Psoas muscle (tissue), 8 donors: Measurements from ENCODE around the gene GORASP2. TPM values are rescaled to one million over a fixed set of nuclear protein-coding genes. Genes with fewer than 3 reads are reported as not detected.

ENCODE experiments used
- ATAC-seq, 4 donors: fragments of 200-7000 bp; cut with Tn5 transposase; one replicate each; pipeline ENCODE4 v1.9.1; 2020; ENCODE audit warnings: moderate library complexity in 3 of 4, mild to moderate bottlenecking in 2 of 4
- DNase-seq, 2 donors: peaks; one replicate each; pipeline ENCODE4 v3.0.0-alpha.2; 2020
- H3K27ac ChIP-seq: fragments of 200-600 bp; one replicate; pipeline ENCODE4 v1.8.0; 2022
- H3K27me3 ChIP-seq, 3 donors: fragments of 200-600 bp in 1 of 3; one replicate each; pipeline versions ENCODE4 v1.6.1 to v1.8.0; 2013 to 2022; ENCODE audit warnings: low read length in 2 of 3, mild to moderate bottlenecking in 2 of 3, moderate library complexity in 1 of 3; ENCODE audit not compliant: insufficient read depth in 3 of 3
- H3K36me3 ChIP-seq, 2 donors: fragments of 200-600 bp in 1 of 2; one replicate each; pipeline versions ENCODE4 v1.6.1 to v1.8.0; 2013 to 2022; ENCODE audit warnings: low read depth in 1 of 2, mild to moderate bottlenecking in 1 of 2, moderate library complexity in 1 of 2; ENCODE audit not compliant: insufficient read depth in 1 of 2
- H3K4me1 ChIP-seq: fragments of 200-600 bp; one replicate; pipeline ENCODE4 v1.8.0; 2022
- H3K4me3 ChIP-seq: fragments of 200-600 bp; one replicate; pipeline ENCODE4 v1.8.0; 2022; ENCODE audit warnings: mild to moderate bottlenecking
- H3K9me3 ChIP-seq: fragments of 200-600 bp; one replicate; pipeline ENCODE4 v1.8.0; 2022
- WGBS, 3 donors: extraction: QIAGEN DNeasy Blood & Tissue Kit; methylation state at CpG; one replicate each; pipeline versions ENCODE4 v1.1.6 to v1.1.7; 2013; 5-methylcytosine and 5-hydroxymethylcytosine counted together
- intact Hi-C, 2 donors: fragments of 100-400 bp; cut with DNase I; formaldehyde crosslinking; loops; one replicate each; pipeline versions ENCODE4 v1.11.0 to v1.14.2; 2022
- polyA plus RNA-seq, 3 donors: library from polyadenylated mRNA; stranded (reverse); fragments of 200-250 nt; gene quantifications; one replicate each; pipeline ENCODE4 v1.2.3, GENCODE V29; 2013
- total RNA-seq, 4 donors: library from RNA; stranded (reverse); fragmentation: NEBNext Ultra II Directional in 2 of 4; extraction: Animal tissue kit (Norgen Biotek cat#: 25700) in 2 of 4; gene quantifications; one replicate each; pipeline versions ENCODE4 v1.2.1 to v1.2.4, GENCODE V29; 2021 to 2023
- TF ChIP-seq, protein P1 (sequence below): fragments of 200-600 bp; IDR thresholded peaks from one replicate; pipeline ENCODE4 v1.8.0; 2022; ENCODE audit warnings: antibody characterized with exemption
- donor health status: healthy with polysubstance abuse.
- donor health status: DM: no; HTN: no; CAD: no; lungs with moderate emphysema.
- donor health status: Bipolar disorder and iron deficiency.
- donor health status: healthy.
- donor health status: DM: yes; HTN: yes; CAD: no.
- donor health status: DM: no; HTN: no; CAD: no.
- donor health status: DM: no; HTN: no; CAD: no.
- donor health status: DM: yes; HTN: yes; CAD: no.

Gene GORASP2
- total and polyA plus RNA-seq, 7 donors = 37.8 to 76.9 (median 51.8) TPM

GRCh38 chr2:170991398-170992182 lies 62.5 kb downstream of the GORASP2 start:
- peaks cover 3 to 58% of the 10 kb centered on the region in 2 donors for H3K36me3 ChIP-seq
- intact Hi-C loops = no loop called here

GRCh38 chr2:170996316-170996715 lies 67.3 kb downstream of the GORASP2 start:
- Histone ChIP-seq H3K36me3 (peaks cover 3 to 79% of the 10 kb centered on the region in 2 donors), H3K9me3 (no peaks in the 10 kb centered on the region), H3K4me1 (no peaks in the 10 kb centered on the region), H3K27me3 (no peaks in the 10 kb centered on the region), H3K4me3 (no peak overlapping the region), H3K27ac (no peak overlapping the region)
- ATAC-seq = no peak
- intact Hi-C loops = no loop called here
- no peak for DNase-seq
- TF ChIP-seq, protein P1, sequence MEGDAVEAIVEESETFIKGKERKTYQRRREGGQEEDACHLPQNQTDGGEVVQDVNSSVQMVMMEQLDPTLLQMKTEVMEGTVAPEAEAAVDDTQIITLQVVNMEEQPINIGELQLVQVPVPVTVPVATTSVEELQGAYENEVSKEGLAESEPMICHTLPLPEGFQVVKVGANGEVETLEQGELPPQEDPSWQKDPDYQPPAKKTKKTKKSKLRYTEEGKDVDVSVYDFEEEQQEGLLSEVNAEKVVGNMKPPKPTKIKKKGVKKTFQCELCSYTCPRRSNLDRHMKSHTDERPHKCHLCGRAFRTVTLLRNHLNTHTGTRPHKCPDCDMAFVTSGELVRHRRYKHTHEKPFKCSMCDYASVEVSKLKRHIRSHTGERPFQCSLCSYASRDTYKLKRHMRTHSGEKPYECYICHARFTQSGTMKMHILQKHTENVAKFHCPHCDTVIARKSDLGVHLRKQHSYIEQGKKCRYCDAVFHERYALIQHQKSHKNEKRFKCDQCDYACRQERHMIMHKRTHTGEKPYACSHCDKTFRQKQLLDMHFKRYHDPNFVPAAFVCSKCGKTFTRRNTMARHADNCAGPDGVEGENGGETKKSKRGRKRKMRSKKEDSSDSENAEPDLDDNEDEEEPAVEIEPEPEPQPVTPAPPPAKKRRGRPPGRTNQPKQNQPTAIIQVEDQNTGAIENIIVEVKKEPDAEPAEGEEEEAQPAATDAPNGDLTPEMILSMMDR = no peak
- WGBS, 3 donors = 94 to 99% (median 97%) methylated on average over 2 of the region's 2 CpGs

More at GRCh38 chr2:170991398-170992182, 62.5 kb downstream of the GORASP2 start:
- no peaks in the 10 kb centered on the region for H3K27me3 ChIP-seq
- H3K4me1 ChIP-seq = no peaks in the 10 kb centered on the region
- no peak overlapping the region for H3K27ac ChIP-seq
- H3K9me3 ChIP-seq = no peaks in the 10 kb centered on the region
- ATAC-seq (no peak), DNase-seq (no peak)
- H3K4me3 ChIP-seq = no peak overlapping the region
- 91 to 97% (median 97%) methylated on average over 5 of the region's 5 CpGs for WGBS, 3 donors
- TF ChIP-seq, protein P1 = no peak

GRCh38 chr2:170997893-170998597 lies 69.0 kb downstream of the GORASP2 start:
- no peaks in the 10 kb centered on the region for H3K4me1 ChIP-seq
- no peak overlapping the region for H3K4me3 ChIP-seq
- no peaks in the 10 kb centered on the region for H3K27me3 ChIP-seq
- WGBS, 3 donors = 82 to 90% (median 86%) methylated on average over 5 of the region's 5 CpGs
- TF ChIP-seq, protein P1 = no peak
- DNase-seq (no peak), ATAC-seq (no peak)
- no peaks in the 10 kb centered on the region for H3K9me3 ChIP-seq
- H3K36me3 ChIP-seq = peaks cover 2 to 74% of the 10 kb centered on the region in 2 donors
- intact Hi-C loops = no loop called here
- H3K27ac ChIP-seq = no peak overlapping the region

- WGBS, 3 donors = 91 to 99% (median 98%) methylated on average over 6 of the region's 6 CpGs
- no peak for ATAC-seq
- no peaks in the 10 kb centered on the region for H3K27me3 ChIP-seq
- no peak overlapping the region for H3K27ac ChIP-seq
- TF ChIP-seq, protein P1 = no peak
- no peak for DNase-seq
- H3K4me1 ChIP-seq = no peaks in the 10 kb centered on the region
- peaks cover 2 to 74% of the 10 kb centered on the region in 2 donors for H3K36me3 ChIP-seq
- no peak overlapping the region for H3K4me3 ChIP-seq
- no peaks in the 10 kb centered on the region for H3K9me3 ChIP-seq
- intact Hi-C loops = no loop called here
Observed at GRCh38 chr2:170999654-171000053, 70.6 kb downstream of the GORASP2 start.
